ENCODE measurements around the gene GLYAT.

The GLYAT gene

DNA sequence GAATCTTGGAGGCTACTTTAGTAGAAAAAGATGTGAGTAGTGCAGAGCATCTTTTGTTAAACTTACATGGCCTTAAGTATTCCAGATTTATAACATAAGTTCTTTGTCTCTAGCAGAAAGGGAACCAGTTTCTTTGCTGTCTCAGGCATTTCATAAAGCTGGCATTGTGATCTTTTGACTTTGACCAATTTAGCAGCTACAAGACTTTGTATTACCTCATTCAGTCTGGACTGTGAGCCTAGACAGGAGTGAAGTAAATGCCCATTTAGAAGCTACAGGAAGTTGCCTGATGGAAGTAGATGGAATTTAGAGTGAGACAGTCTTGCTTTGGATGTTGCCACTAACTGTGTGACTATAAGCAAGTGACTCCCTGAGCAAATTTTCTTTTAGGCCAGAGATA lies 25.7 kb upstream of the GLYAT start:
- TF ChIP-seq, protein P1, sequence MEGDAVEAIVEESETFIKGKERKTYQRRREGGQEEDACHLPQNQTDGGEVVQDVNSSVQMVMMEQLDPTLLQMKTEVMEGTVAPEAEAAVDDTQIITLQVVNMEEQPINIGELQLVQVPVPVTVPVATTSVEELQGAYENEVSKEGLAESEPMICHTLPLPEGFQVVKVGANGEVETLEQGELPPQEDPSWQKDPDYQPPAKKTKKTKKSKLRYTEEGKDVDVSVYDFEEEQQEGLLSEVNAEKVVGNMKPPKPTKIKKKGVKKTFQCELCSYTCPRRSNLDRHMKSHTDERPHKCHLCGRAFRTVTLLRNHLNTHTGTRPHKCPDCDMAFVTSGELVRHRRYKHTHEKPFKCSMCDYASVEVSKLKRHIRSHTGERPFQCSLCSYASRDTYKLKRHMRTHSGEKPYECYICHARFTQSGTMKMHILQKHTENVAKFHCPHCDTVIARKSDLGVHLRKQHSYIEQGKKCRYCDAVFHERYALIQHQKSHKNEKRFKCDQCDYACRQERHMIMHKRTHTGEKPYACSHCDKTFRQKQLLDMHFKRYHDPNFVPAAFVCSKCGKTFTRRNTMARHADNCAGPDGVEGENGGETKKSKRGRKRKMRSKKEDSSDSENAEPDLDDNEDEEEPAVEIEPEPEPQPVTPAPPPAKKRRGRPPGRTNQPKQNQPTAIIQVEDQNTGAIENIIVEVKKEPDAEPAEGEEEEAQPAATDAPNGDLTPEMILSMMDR (IDR thresholded peaks at IDR 0.05; ENCODE audit: low read depth, low read length): no peak
- no peak for TF ChIP-seq MYC (IDR thresholded peaks at IDR 0.05; ENCODE audit: low read depth, low read length)
- TF ChIP-seq, protein P2, sequence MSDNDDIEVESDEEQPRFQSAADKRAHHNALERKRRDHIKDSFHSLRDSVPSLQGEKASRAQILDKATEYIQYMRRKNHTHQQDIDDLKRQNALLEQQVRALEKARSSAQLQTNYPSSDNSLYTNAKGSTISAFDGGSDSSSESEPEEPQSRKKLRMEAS (IDR thresholded peaks at IDR 0.05; ENCODE audit: low read depth, low read length): no peak
- no peak for TF ChIP-seq POLR2A (IDR thresholded peaks at IDR 0.05; ENCODE audit: extremely low read depth, insufficient read length)

DNA sequence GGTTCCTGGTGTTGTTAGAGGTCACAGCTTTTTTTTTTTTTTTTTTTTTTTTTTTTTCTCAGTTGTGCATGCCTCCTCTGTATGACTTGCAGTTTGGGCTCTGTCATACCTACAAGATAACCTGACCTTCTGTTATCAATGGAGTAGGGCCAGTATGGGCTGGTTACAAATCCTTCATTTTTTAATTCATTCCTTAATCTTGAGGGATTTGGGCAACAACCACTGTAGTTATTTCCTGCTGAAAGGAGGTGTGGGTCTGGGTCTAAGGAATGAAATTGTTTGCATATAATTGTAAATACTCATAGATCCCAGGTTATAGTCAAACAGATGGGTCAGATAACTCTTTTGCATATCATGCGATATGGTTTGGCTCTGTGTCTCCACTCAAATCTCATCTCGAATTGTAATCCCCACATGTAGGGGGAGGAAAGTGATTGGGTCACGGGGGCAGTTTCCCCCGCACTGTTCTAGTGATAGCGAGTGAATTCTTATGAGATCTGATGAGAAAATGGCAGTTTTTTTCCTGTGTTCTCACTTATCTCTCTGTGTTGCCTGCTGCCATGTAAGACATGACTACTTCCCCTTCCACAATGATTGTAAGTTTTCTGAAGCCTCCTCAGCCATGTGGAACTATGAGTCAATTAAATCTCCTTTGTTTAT lies 14.1 kb upstream of the GLYAT start:
- TF ChIP-seq, protein P2 (IDR thresholded peaks at IDR 0.05; ENCODE audit: low read depth, low read length): no peak
- TF ChIP-seq, protein P1 (IDR thresholded peaks at IDR 0.05; ENCODE audit: low read depth, low read length): no peak
- TF ChIP-seq MYC (IDR thresholded peaks at IDR 0.05; ENCODE audit: low read depth, low read length) (no peak), POLR2A (IDR thresholded peaks at IDR 0.05; ENCODE audit: extremely low read depth, insufficient read length) (no peak)
- DNase-seq (ENCODE audit: low read depth): no peak
- no peak overlapping the region for H3K4me3 ChIP-seq (ENCODE audit: low read depth, low read length)

More for the DNA sequence above, 25.7 kb upstream of the GLYAT start:
- H3K4me3 ChIP-seq (ENCODE audit: low read depth, low read length): no peak overlapping the region
- no peak for DNase-seq (ENCODE audit: low read depth)

DNA sequence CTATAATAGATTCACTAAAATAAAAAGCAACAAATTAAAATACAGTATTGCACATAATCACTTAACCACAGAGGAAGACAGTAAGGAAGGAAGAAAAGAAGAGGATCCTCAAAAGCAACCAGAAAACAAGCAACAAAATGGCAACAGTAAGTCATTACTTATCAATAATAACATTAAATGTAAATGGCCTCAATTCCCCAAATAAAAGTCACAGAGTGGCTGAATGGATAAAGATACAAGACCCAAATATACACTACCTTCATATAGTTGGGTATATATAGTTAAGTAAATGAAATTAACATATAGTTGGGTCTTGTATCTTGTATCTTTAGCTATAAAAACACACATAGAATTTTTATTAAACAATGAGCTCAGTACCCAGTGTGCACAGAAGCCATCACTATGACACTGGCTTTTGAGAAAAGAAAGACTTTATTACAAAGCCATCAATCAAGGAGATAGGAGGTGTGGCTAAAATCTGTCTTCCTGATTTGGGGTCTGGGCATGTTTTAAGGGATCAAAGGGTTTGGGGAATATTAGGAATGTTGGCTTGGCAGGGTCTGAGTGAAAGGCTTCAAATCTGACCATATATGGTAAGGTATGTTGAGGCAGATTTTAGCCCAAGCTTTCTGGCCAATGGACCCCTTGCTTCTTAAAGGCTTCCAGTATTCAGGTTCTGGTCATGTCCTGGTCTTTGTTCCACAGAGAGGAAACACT lies 13.4 kb upstream of the GLYAT start:
- DNase-seq (ENCODE audit: low read depth): no peak
- TF ChIP-seq POLR2A (IDR thresholded peaks at IDR 0.05; ENCODE audit: extremely low read depth, insufficient read length) (no peak), MYC (IDR thresholded peaks at IDR 0.05; ENCODE audit: low read depth, low read length) (no peak)
- TF ChIP-seq, protein P2 (IDR thresholded peaks at IDR 0.05; ENCODE audit: low read depth, low read length): no peak
- TF ChIP-seq, protein P1 (IDR thresholded peaks at IDR 0.05; ENCODE audit: low read depth, low read length): no peak
- H3K4me3 ChIP-seq (ENCODE audit: low read depth, low read length): no peak overlapping the region

DNA sequence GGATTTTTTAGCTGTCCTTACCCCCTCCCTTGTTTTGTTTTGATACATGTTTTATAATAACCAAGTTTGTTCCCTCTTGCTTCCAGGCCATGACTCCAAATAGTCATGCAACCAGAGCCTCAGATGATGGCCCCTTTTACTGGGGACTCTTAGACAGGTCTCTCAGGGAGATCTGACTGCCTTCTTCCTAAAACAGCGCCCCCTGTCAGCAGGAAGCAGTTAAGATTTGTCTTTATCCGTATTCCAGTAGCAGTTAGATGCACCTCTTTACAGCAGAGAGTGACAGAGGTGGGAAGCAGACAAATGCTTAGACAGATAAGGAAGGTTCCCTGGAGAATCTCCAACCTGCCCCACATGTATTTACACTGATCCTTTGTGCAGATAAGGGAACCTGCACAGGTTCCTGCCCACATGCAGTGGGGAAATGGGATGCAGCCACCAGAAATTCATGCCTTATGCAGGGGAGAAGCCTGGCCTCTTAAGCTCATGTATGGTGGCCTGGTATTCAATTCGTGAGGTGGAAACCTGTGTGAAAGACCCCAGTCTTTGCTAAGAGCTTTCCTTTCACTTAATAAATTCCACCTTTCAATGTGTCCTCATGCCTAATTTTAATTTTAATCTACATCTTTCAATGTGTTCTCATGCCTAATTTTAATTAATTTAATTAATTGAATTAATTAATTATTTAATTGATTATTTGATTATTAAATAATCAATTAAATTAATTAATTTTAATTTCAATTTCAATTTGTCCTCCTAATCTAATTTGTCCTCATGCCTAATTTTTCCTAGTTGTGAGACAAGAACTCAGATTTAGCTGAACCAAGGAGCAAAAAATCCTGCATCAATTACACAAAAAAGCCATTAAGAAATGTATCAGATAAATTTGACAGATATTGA lies 11.5 kb upstream of the GLYAT start:
- peak; percentile 6 for DNase-seq (ENCODE audit: low read depth)
- H3K4me3 ChIP-seq (ENCODE audit: low read depth, low read length): no peak overlapping the region
- TF ChIP-seq, protein P1 (IDR thresholded peaks at IDR 0.05; ENCODE audit: low read depth, low read length): peak; percentile 26
- no peak for TF ChIP-seq POLR2A (IDR thresholded peaks at IDR 0.05; ENCODE audit: extremely low read depth, insufficient read length)

DNA sequence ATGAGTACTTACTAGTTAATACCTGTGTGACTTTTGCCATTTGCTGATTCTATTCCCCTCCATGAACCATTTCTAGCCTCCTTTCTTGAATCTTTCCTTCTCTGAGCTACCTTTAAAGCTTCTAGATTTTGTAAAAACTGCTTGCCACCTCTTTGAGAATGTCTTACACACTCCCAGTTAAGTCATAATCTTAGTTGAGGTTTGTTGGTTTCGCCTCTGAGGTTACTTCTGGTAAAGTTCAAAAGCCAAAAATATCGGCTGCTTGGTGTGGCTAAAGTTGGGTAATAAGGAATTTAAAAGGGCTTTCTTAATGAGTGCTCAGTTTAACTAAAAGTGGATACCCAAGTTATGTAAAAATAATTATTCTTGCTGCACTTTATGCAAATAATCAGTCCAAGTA lies 10.4 kb upstream of the GLYAT start:
- H3K4me3 ChIP-seq (ENCODE audit: low read depth, low read length): no peak overlapping the region
- no peak for DNase-seq (ENCODE audit: low read depth)
- TF ChIP-seq, protein P2 (IDR thresholded peaks at IDR 0.05; ENCODE audit: low read depth, low read length): no peak
- TF ChIP-seq MYC (IDR thresholded peaks at IDR 0.05; ENCODE audit: low read depth, low read length) (no peak), POLR2A (IDR thresholded peaks at IDR 0.05; ENCODE audit: extremely low read depth, insufficient read length) (no peak)
- TF ChIP-seq, protein P1 (IDR thresholded peaks at IDR 0.05; ENCODE audit: low read depth, low read length): no peak

Measured in NB4 (cell line).